SK-N-SH (cell line): ENCODE results near the gene ALDH3A1. TPM values are rescaled to one million over a fixed set of nuclear protein-coding genes. Genes with fewer than 3 reads are reported as not detected.

ENCODE experiments used
- CTCF ChIA-PET: fragments of 300-600, 350-600 bp; formaldehyde crosslinking; extraction: SDS; loops from one replicate; lab custom pipeline; 2021; lab: Yijun Ruan, JAX
- POLR2A ChIA-PET: fragments of 350-600 bp; sonication (Branson Sonifier 250); formaldehyde crosslinking; extraction: SDS; loops from one replicate; lab custom pipeline; 2020; ENCODE audit warnings: antibody characterized with exemption, inconsistent platforms; lab: Yijun Ruan, JAX
- DNase-seq: peaks from one replicate; pipeline ENCODE4 v3.0.0; 2012
- H2AFZ ChIP-seq: fragments of 200-600 bp; sonication (generic); 2 replicates; pipeline ENCODE4 v1.8.1; 2016; ENCODE audit warnings: antibody characterized with exemption, mild to moderate bottlenecking, low read depth
- H3F3A ChIP-seq: fragments of 200-600 bp; sonication (generic); replicated peaks from 2 replicates; pipeline ENCODE3; 2016; ENCODE audit warnings: antibody characterized with exemption, mild to moderate bottlenecking; ENCODE audit not compliant: insufficient read depth
- H3K27ac ChIP-seq, 2 experiments: fragments of 200-500 bp in 1 of 2; fragments of 200-600 bp in 1 of 2; sonication (Bioruptor generic) in 1 of 2; sonication (generic), shearing (Covaris generic) in 1 of 2; 2 replicates each; pipeline versions ENCODE4 v1.5.1 to v1.6.1; 2014 to 2016; ENCODE audit warnings: low read depth in 2 of 2, inconsistent platforms in 1 of 2, low read length in 1 of 2, mild to moderate bottlenecking in 1 of 2, mixed read lengths in 1 of 2
- H3K27me3 ChIP-seq: fragments of 200-600 bp; sonication (generic), shearing (Covaris generic); 2 replicates; pipeline ENCODE4 v1.6.1; 2016; ENCODE audit warnings: mixed run types; ENCODE audit not compliant: insufficient read depth
- H3K36me3 ChIP-seq, 2 experiments: fragments of 200-500 bp in 1 of 2; fragments of 200-600 bp in 1 of 2; sonication (Bioruptor generic) in 1 of 2; sonication (generic) in 1 of 2; replicated peaks in 1 of 2; 2 replicates each; pipeline versions ENCODE3 to v1.5.1; 2014 to 2016; ENCODE audit warnings: low read length in 1 of 2, mild to moderate bottlenecking in 1 of 2; ENCODE audit not compliant: insufficient read depth in 2 of 2, control insufficient read depth in 1 of 2
- H3K4me1 ChIP-seq, 2 experiments: fragments of 200-500 bp in 1 of 2; fragments of 200-600 bp in 1 of 2; sonication (Bioruptor generic) in 1 of 2; sonication (generic), shearing (Covaris generic) in 1 of 2; 2 replicates each; pipeline versions ENCODE4 v1.5.1 to v1.6.1; 2014 to 2016; ENCODE audit warnings: low read depth in 1 of 2, low read length in 1 of 2, mixed run types in 1 of 2; ENCODE audit not compliant: insufficient read depth in 2 of 2, control insufficient read depth in 1 of 2
- H3K4me2 ChIP-seq: fragments of 200-600 bp; sonication (generic), shearing (Covaris generic); 2 replicates; pipeline ENCODE4 v1.6.1; 2017; ENCODE audit warnings: mixed run types
- H3K4me3 ChIP-seq, 2 experiments: fragments of 200-500 bp in 1 of 2; fragments of 200-600 bp in 1 of 2; sonication (Bioruptor generic) in 1 of 2; sonication (generic), shearing (Covaris generic) in 1 of 2; 2 replicates each; pipeline versions ENCODE4 v1.5.1 to v1.8.1; 2014 to 2016; ENCODE audit warnings: low read depth in 2 of 2, inconsistent platforms in 1 of 2, low read length in 1 of 2, mild to moderate bottlenecking in 1 of 2, mixed read lengths in 1 of 2, moderate library complexity in 1 of 2
- H3K79me2 ChIP-seq: fragments of 200-600 bp; sonication (generic); 2 replicates; pipeline ENCODE4 v1.8.1; 2017; ENCODE audit warnings: mild to moderate bottlenecking; ENCODE audit not compliant: insufficient read depth
- H3K9ac ChIP-seq: fragments of 200-600 bp; sonication (generic); 2 replicates; pipeline ENCODE4 v1.6.1; 2017; ENCODE audit warnings: mixed run types
- H3K9me2 ChIP-seq: fragments of 200-600 bp; sonication (generic); 2 replicates; pipeline ENCODE4 v1.6.1; 2017; ENCODE audit warnings: mixed run types
- H3K9me3 ChIP-seq: fragments of 200-600 bp; sonication (generic); 2 replicates; pipeline ENCODE4 v1.6.1; 2017; ENCODE audit warnings: mixed run types, mild to moderate bottlenecking, moderate library complexity
- H4K20me1 ChIP-seq: fragments of 200-600 bp; sonication (generic); 2 replicates; pipeline ENCODE4 v1.6.1; 2017; ENCODE audit warnings: mild to moderate bottlenecking, mixed run types; ENCODE audit not compliant: insufficient read depth
- CHD2 ChIP-seq: fragments of 150-350 bp; IDR thresholded peaks from 2 replicates; pipeline ENCODE4 v1.6.1; 2018; ENCODE audit warnings: low read length; ENCODE audit not compliant: partially characterized antibody
- ELF1 ChIP-seq: IDR thresholded peaks from 2 replicates; pipeline ENCODE4 v1.4.0; 2012
- FOSL2 ChIP-seq: IDR thresholded peaks from 2 replicates; pipeline ENCODE4 v1.4.0; 2012; ENCODE audit warnings: low read depth, mild to moderate bottlenecking, moderate library complexity, borderline replicate concordance
- FOXJ3 ChIP-seq: sonication (generic); formaldehyde crosslinking; IDR thresholded peaks from 2 replicates; pipeline ENCODE4 v1.5.1; 2020; ENCODE audit warnings: mild to moderate bottlenecking, missing genetic modification reagents
- FOXM1 ChIP-seq: IDR thresholded peaks from 2 replicates; pipeline ENCODE4 v1.4.0; 2012; ENCODE audit warnings: low read depth, mild to moderate bottlenecking
- IRF3 ChIP-seq: fragments of 150-350 bp; IDR thresholded peaks from 2 replicates; pipeline ENCODE4 v1.6.1; 2016; ENCODE audit warnings: mild to moderate bottlenecking, low read depth, low read length
- MEF2A ChIP-seq: IDR thresholded peaks from 2 replicates; pipeline ENCODE4 v1.4.0; 2012; ENCODE audit warnings: low read depth, borderline replicate concordance
- MXI1 ChIP-seq: IDR thresholded peaks from 2 replicates; pipeline ENCODE4 v1.6.1; 2012; ENCODE audit warnings: mild to moderate bottlenecking, low read depth, low read length, improper control_type of control experiment
- RAD21 ChIP-seq: IDR thresholded peaks from 2 replicates; pipeline ENCODE4 v1.6.1; 2012; ENCODE audit warnings: mild to moderate bottlenecking, low read length
- RCOR1 ChIP-seq: fragments of 150-350 bp; IDR thresholded peaks from 2 replicates; pipeline ENCODE4 v1.6.1; 2017; ENCODE audit warnings: antibody characterized with exemption, low read length
- REST ChIP-seq: IDR thresholded peaks from 2 replicates; pipeline ENCODE4 v1.6.1; 2012; ENCODE audit warnings: mild to moderate bottlenecking, low read depth, low read length, moderate library complexity
- RFX5 ChIP-seq: IDR thresholded peaks from 2 replicates; pipeline ENCODE4 v1.6.1; 2012; ENCODE audit warnings: mild to moderate bottlenecking, improper control_type of control experiment, low read length
- RXRA ChIP-seq: IDR thresholded peaks from 2 replicates; pipeline ENCODE4 v1.4.0; 2012; ENCODE audit warnings: low read depth, mild to moderate bottlenecking, borderline replicate concordance
- TEAD4 ChIP-seq: IDR thresholded peaks from 2 replicates; pipeline ENCODE4 v1.4.0; 2012; ENCODE audit warnings: mild to moderate bottlenecking, borderline replicate concordance; ENCODE audit not compliant: insufficient read depth
- WGBS: methylation state at CpG from one replicate; pipeline ENCODE4 v1.1.6; 2017; ENCODE audit warnings: low lambda C conversion rate; 5-methylcytosine and 5-hydroxymethylcytosine counted together
- polyA plus RNA-seq, 3 experiments: library from polyadenylated mRNA; depleted of rRNA; stranded (reverse); fragments of >200 nt; gene quantifications; 2 replicates each; pipeline ENCODE4 v1.2.3, GENCODE V29; 2012

The ALDH3A1 gene
- polyA plus RNA-seq, 1 of the 3 experiments (the other 2 are of a cell fraction) = 0.79 TPM

GRCh38 chr17:19718041-19718612 lies 30.0 kb downstream of the ALDH3A1 start:
- POLR2A ChIA-PET = no interaction called here

More at GRCh38 chr17:19718041-19718612, 30.0 kb downstream of the ALDH3A1 start:
- no peak overlapping the region for H3K4me2 ChIP-seq
- TF ChIP-seq IRF3 = no peak
- no peak for TF ChIP-seq FOXJ3 (CRISPR knock-in tag)
- TF ChIP-seq ELF1 = no peak
- TF ChIP-seq RXRA = no peak
- no peak for TF ChIP-seq MEF2A
- no peak for TF ChIP-seq TEAD4
- TF ChIP-seq RFX5 = no peak
- no peak for TF ChIP-seq FOXM1
- no peak for TF ChIP-seq FOSL2
- TF ChIP-seq RCOR1 = no peak
- no peak for TF ChIP-seq CHD2
- no peak for TF ChIP-seq REST
- no peak for TF ChIP-seq RAD21
- no peak for TF ChIP-seq MXI1
- TF ChIP-seq, all 33 proteins: peak for 0
- peak; percentile 12 for DNase-seq
- no peaks in the 10 kb centered on the region for H3K27me3 ChIP-seq
- no peak overlapping the region for H3K4me3 ChIP-seq
- H3K9me2 ChIP-seq = no peaks in the 10 kb centered on the region
- no peak overlapping the region for H2AFZ ChIP-seq
- H3K36me3 ChIP-seq = no peaks in the 10 kb centered on the region
- H3K4me1 ChIP-seq = peaks cover 0 to 9% of the 10 kb centered on the region in 2 experiments; a peak in 1 of 4 replicates
- 75% methylated on average over 9 of the region's 12 CpGs for WGBS
- no peaks in the 10 kb centered on the region for H4K20me1 ChIP-seq
- H3K9me3 ChIP-seq = no peaks in the 10 kb centered on the region
- no peak overlapping the region for H3K9ac ChIP-seq
- H3K79me2 ChIP-seq = no peaks in the 10 kb centered on the region
- no peaks in the 10 kb centered on the region for H3F3A ChIP-seq
- H3K27ac ChIP-seq = no peak overlapping the region
- CTCF ChIA-PET = interaction anchor here (1.0 to 1.6 kb wide), 3 partner anchors 10 to 205 kb away, joined by 4 to 5 read pairs (median 4); no protein-coding TSS in a partner anchor
